Measurements from ENCODE around the gene ARPP21. TPM values are rescaled to one million over a fixed set of nuclear protein-coding genes. Genes with fewer than 3 reads are reported as not detected.

ARPP21 gene
- total RNA-seq, 4 donors from 2014 or later = under 0.01 to 0.33 (median 0.13) TPM; not detected in 1

DNA sequence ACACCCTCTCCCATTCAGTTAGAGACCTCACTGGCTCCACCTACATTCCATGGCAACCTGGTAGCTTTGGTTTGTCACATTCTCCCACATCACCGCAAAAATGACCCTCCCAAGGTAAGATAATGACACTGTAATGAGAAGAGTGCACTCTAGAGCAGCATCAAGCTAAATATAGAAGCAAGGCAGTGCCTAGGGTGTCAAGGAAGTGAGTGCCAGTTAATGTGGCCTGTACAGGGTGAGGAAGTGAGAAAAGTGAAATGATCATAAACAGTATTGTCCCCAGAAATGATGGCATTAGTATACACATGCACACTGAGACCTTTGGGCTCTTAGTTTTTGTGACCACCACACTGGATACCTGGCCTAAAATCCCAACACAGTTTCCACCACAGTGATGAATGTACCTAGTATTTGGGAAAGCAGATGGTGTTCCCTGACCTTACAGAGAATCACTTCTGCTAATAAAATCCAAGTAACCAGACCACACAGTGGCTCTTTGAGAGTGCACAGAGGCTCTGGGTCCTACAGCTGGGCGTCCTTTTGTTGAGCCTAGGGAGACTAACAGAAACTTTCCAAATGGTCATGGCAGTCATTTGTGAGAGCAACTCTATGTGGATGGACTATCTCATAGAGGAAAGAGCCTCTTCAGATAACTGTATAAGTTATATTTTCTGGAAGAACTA is 106.6 kb downstream of the ARPP21 start:
- no peaks in the 10 kb centered on the region for H3K4me1 ChIP-seq
- 86% methylated on average over 2 of the region's 2 CpGs for WGBS

DNA sequence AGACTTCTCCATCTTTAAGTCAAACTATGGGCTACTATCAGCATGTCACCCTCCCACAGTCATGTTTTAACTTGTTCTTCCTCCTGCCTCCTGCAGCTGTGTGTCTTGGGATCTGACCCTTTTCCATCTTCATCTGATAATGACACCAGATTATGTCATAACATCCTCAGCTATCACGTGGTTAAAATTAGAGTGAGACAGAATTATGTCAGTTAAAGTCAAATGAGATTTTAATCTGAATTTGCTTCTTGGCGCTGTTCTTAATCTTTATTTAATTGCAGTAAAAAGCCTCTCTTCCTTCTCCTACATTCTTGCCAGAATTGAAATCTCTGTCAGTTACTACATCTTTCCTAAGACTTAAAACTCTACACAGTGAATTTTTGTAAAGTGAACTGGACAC is 107.2 kb downstream of the ARPP21 start:
- H3K36me3 ChIP-seq = no peaks in the 10 kb centered on the region
- no peaks in the 10 kb centered on the region for H3K9me3 ChIP-seq
- intact Hi-C loops (cut with DNase I) = no loop called here
- H3K4me1 ChIP-seq = no peaks in the 10 kb centered on the region
- no peak for DNase-seq (ENCODE audit: extremely low spot score)
- H3K27ac ChIP-seq (replicated peaks in 1 of 4) = no peak overlapping the region
- TF ChIP-seq CTCF (IDR thresholded peaks at IDR 0.05) = no peak
- no peak for TF ChIP-seq POLR2AphosphoS5 (IDR thresholded peaks at IDR 0.05)
- no peak for TF ChIP-seq EP300 (IDR thresholded peaks at IDR 0.05)
- no peak for TF ChIP-seq POLR2A (IDR thresholded peaks at IDR 0.05; ENCODE audit: low read depth)
- H3K27me3 ChIP-seq = peaks cover 0 to 2% (median 0%) of the 10 kb centered on the region in 4 donors
- H3K4me3 ChIP-seq = no peak overlapping the region
- WGBS = 44% methylated on average over 2 of the region's 2 CpGs

More for the DNA sequence above, 106.6 kb downstream of the ARPP21 start:
- no peaks in the 10 kb centered on the region for H3K9me3 ChIP-seq
- intact Hi-C loops (cut with DNase I) = no loop called here
- TF ChIP-seq EP300 (IDR thresholded peaks at IDR 0.05) (no peak), CTCF (IDR thresholded peaks at IDR 0.05) (no peak), POLR2A (IDR thresholded peaks at IDR 0.05; ENCODE audit: low read depth) (no peak), POLR2AphosphoS5 (IDR thresholded peaks at IDR 0.05) (no peak)
- H3K27me3 ChIP-seq = peaks cover 0 to 4% (median 0%) of the 10 kb centered on the region in 4 donors
- H3K36me3 ChIP-seq = no peaks in the 10 kb centered on the region
- H3K4me3 ChIP-seq = no peak overlapping the region
- no peak for DNase-seq (ENCODE audit: extremely low spot score)
- no peak overlapping the region for H3K27ac ChIP-seq (replicated peaks in 1 of 4)

DNA sequence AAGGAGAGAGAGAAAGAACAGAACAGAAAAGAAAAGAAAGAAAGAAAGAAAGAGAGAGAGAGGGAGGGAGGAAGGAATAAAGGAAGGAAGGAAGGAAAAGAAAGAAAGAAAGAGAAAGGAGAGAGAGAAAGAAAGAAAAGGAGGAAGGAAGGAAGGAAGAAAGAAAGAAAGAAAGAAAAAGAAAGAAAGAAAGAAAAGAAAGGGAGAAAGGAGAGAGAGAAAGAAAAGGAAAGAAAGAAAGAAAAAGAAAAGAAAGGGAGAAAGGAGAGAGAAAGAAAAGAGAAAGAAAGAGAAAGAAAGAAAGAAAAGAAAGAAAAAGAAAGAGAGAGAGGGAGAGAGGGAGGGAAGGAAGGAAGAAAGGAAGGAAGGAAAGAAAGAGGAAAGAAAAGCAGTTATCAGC is 108.8 kb downstream of the ARPP21 start:
- H3K4me3 ChIP-seq = no peak overlapping the region
- DNase-seq (ENCODE audit: extremely low spot score) = no peak
- intact Hi-C loops (cut with DNase I) = no loop called here
- TF ChIP-seq POLR2AphosphoS5 (IDR thresholded peaks at IDR 0.05) (no peak), CTCF (IDR thresholded peaks at IDR 0.05) (no peak), POLR2A (IDR thresholded peaks at IDR 0.05; ENCODE audit: low read depth) (no peak), EP300 (IDR thresholded peaks at IDR 0.05) (no peak)
- H3K27ac ChIP-seq (replicated peaks in 1 of 4) = no peak overlapping the region
- no peaks in the 10 kb centered on the region for H3K27me3 ChIP-seq
- no peaks in the 10 kb centered on the region for H3K4me1 ChIP-seq
- no peaks in the 10 kb centered on the region for H3K36me3 ChIP-seq
- H3K9me3 ChIP-seq = no peaks in the 10 kb centered on the region

GRCh38 chr3:35751207-35751606 is 111.9 kb downstream of the ARPP21 start:
- Histone ChIP-seq H3K4me1 (no peaks in the 10 kb centered on the region), H3K27me3 (no peaks in the 10 kb centered on the region), H3K36me3 (no peaks in the 10 kb centered on the region), H3K27ac (replicated peaks in 1 of 4) (no peak overlapping the region), H3K4me3 (no peak overlapping the region), H3K9me3 (no peaks in the 10 kb centered on the region)
- WGBS = 87% methylated on average over 3 of the region's 3 CpGs
- intact Hi-C loops (cut with DNase I) = no loop called here
- no peak for DNase-seq (ENCODE audit: extremely low spot score)
- no peak for TF ChIP-seq CTCF (IDR thresholded peaks at IDR 0.05)
- TF ChIP-seq POLR2AphosphoS5 (IDR thresholded peaks at IDR 0.05) = no peak
- TF ChIP-seq EP300 (IDR thresholded peaks at IDR 0.05) = no peak
- TF ChIP-seq POLR2A (IDR thresholded peaks at IDR 0.05; ENCODE audit: low read depth) = no peak
